Measurements from ENCODE around the gene ZC3H14. TPM values are rescaled to one million over a fixed set of nuclear protein-coding genes. Genes with fewer than 3 reads are reported as not detected.
A peak's percentile ranks its signal among the peaks of the same experiment; 100 is the strongest.

ZC3H14 gene
- total RNA-seq, 2 experiments from 2014 or later, result 43.3 to 50.5 TPM

GRCh38 chr14:88542857-88543795 lies 19.7 kb upstream of the ZC3H14 start:
- Mint-ChIP-seq H3K27me3 (peaks cover 6% of the 10 kb centered on the region), H3K27ac (no peak overlapping the region), H3K9me3 (ENCODE audit: low read depth) (no peaks in the 10 kb centered on the region), H3K4me3 (no peak overlapping the region), H3K36me3 (no peaks in the 10 kb centered on the region), H3K4me1 (no peaks in the 10 kb centered on the region)
- no peak for DNase-seq
- CTCF ChIA-PET, result no interaction called here
- no peak for ATAC-seq

DNA sequence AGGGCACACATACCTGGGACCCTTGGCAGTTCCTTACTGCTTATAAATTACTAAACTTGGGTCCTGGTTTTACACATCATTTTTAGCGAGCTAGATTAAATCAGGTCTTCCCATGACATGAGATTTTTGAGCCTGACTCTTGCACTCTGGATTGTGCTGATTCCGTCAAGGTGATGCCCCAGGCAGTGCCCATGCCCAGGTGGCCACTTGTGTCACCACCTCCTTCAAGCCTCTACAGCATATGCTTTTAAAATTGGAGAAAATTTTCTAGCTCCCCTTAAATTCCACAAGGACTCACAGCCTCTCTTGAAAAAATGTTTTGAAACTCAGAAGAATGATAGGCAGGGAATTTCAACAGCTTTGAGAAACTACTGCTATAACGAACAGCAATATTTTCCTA lies 17.6 kb upstream of the ZC3H14 start:
- no peak overlapping the region for H3K4me3 Mint-ChIP-seq

DNA sequence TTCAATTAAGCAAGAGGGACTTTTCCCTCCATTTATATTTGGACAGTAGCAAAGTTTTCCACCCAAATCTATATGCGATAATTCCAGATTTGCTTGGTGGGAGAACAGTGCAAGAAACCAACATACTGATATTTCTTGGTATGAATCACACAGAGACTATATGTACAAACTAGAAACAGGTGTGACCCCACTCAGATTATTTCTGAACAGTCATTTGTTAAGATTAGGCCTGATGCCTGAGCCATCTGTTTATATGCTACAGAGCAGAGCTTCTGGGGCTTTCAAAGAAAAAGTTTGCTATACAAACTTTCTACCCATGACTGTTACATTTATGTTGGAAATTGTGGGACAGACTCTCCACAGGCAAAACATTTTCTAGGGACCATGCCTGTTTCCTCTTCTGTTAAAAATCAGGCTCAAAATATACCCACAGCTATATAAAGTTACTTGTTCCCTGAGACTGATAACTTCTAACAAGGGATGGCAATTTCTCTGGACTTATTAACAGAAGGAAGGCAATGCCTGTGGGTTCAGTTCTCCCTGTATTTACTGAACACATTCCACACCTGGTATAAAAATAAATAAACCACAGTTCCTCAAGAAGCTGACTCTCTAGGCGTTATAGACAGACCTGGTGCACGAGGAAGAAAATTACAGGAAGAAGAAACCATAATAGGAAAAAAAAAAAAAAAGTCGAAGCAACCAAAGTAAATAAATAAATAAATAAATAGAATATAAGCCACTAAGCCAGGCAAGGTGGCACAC lies 16.0 kb upstream of the ZC3H14 start:
- Mint-ChIP-seq H3K27me3 (peaks cover 8% of the 10 kb centered on the region), H3K4me3 (no peak overlapping the region), H3K27ac (no peak overlapping the region), H3K4me1 (peaks cover under 1% of the 10 kb centered on the region), H3K9me3 (ENCODE audit: low read depth) (no peaks in the 10 kb centered on the region), H3K36me3 (no peaks in the 10 kb centered on the region)
- DNase-seq (no peak), ATAC-seq (no peak)
- CTCF ChIA-PET, result interaction anchor here (1.9 kb wide), 1 partner anchor 9 kb away, joined by 5 read pairs; no protein-coding TSS in a partner anchor

More for the DNA sequence above, 17.6 kb upstream of the ZC3H14 start:
- ATAC-seq (no peak), DNase-seq (no peak)
- Mint-ChIP-seq H3K9me3 (ENCODE audit: low read depth) (no peaks in the 10 kb centered on the region), H3K36me3 (no peaks in the 10 kb centered on the region), H3K4me1 (no peaks in the 10 kb centered on the region), H3K27ac (no peak overlapping the region), H3K27me3 (peaks cover 5% of the 10 kb centered on the region)
- CTCF ChIA-PET, result no interaction called here

- no peak overlapping the region for H3K4me3 Mint-ChIP-seq
- H3K4me1 Mint-ChIP-seq, result peaks cover 4% of the 10 kb centered on the region
- CTCF ChIA-PET, result interaction anchor here (1.9 kb wide), 1 partner anchor 8 kb away, joined by 5 read pairs; no protein-coding TSS in a partner anchor
These were observed 15.5 kb upstream of the ZC3H14 start for GRCh38 chr14:88547386-88547780.

GRCh38 chr14:88550078-88550477 lies 12.8 kb upstream of the ZC3H14 start:
- CTCF ChIA-PET, result no interaction called here
- H3K36me3 Mint-ChIP-seq, result no peaks in the 10 kb centered on the region
- no peak overlapping the region for H3K27ac Mint-ChIP-seq
- ATAC-seq (no peak), DNase-seq (no peak)
- H3K4me1 Mint-ChIP-seq, result peaks cover 13% of the 10 kb centered on the region
- no peak overlapping the region for H3K4me3 Mint-ChIP-seq
- peaks cover 36% of the 10 kb centered on the region for H3K27me3 Mint-ChIP-seq
- H3K9me3 Mint-ChIP-seq (ENCODE audit: low read depth), result no peaks in the 10 kb centered on the region

More at GRCh38 chr14:88547386-88547780, 15.5 kb upstream of the ZC3H14 start:
- DNase-seq, result no peak
- ATAC-seq, result no peak
- no peaks in the 10 kb centered on the region for H3K36me3 Mint-ChIP-seq
- peaks cover 14% of the 10 kb centered on the region for H3K27me3 Mint-ChIP-seq
- no peaks in the 10 kb centered on the region for H3K9me3 Mint-ChIP-seq (ENCODE audit: low read depth)
- no peak overlapping the region for H3K27ac Mint-ChIP-seq

GRCh38 chr14:88551094-88551870 lies 11.6 kb upstream of the ZC3H14 start:
- Mint-ChIP-seq H3K9me3 (ENCODE audit: low read depth) (no peaks in the 10 kb centered on the region), H3K36me3 (no peaks in the 10 kb centered on the region), H3K27me3 (peaks cover 47% of the 10 kb centered on the region), H3K4me3 (peak overlapping the region; percentile 60), H3K27ac (no peak overlapping the region), H3K4me1 (peaks cover 16% of the 10 kb centered on the region)
- DNase-seq (peak; percentile 46), ATAC-seq (peak; percentile 56)
- CTCF ChIA-PET, result interaction anchor here (0.6 to 1.3 kb wide), 3 partner anchors 9 to 174 kb away, joined by 3 to 4 read pairs (median 3); no protein-coding TSS in a partner anchor

DNA sequence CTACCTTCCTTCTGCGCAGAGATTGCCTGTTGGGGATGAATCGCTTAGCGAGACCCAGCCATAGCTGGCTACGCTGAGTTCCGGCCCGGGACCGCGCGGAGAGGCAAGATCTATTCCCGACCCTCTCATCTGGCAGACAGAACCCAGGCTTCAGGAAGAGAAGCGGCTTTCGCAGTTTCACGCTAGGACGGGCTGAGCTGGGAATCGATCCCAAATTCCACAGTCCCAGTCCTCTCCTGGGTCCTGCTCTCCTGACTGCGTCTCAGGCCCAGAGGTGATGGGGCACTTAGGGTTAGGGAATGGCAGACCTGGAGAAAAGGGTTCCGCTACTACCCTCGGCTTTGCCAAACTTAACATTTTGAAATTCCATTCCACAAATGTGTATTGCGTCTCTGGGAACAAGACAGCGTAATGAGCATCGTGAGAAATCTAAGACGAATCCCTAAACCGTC lies 10.8 kb upstream of the ZC3H14 start:
- H3K9me3 Mint-ChIP-seq (ENCODE audit: low read depth), result no peaks in the 10 kb centered on the region
- peaks cover 23% of the 10 kb centered on the region for H3K4me1 Mint-ChIP-seq
- CTCF ChIA-PET, result interaction anchor here (0.6 to 1.3 kb wide), 4 partner anchors 8 to 383 kb away, joined by 3 to 4 read pairs (median 3); no protein-coding TSS in a partner anchor
- peak overlapping the region; percentile 60 for H3K4me3 Mint-ChIP-seq
- H3K36me3 Mint-ChIP-seq, result no peaks in the 10 kb centered on the region
- ATAC-seq (no peak), DNase-seq (no peak)
- no peak overlapping the region for H3K27ac Mint-ChIP-seq
- H3K27me3 Mint-ChIP-seq, result peaks cover 53% of the 10 kb centered on the region

- Mint-ChIP-seq H3K4me1 (peaks cover 32% of the 10 kb centered on the region), H3K9me3 (ENCODE audit: low read depth) (no peaks in the 10 kb centered on the region), H3K36me3 (no peaks in the 10 kb centered on the region), H3K4me3 (no peak overlapping the region), H3K27ac (no peak overlapping the region), H3K27me3 (peaks cover 59% of the 10 kb centered on the region)
- DNase-seq, result no peak
- no peak for ATAC-seq
- CTCF ChIA-PET, result interaction anchor here (0.7 kb wide), 1 partner anchor 10 kb away, joined by 3 read pairs; the partner anchor contains the start of gene ZC3H14
These were observed 10.0 kb upstream of the ZC3H14 start for GRCh38 chr14:88552876-88553275.

DNA sequence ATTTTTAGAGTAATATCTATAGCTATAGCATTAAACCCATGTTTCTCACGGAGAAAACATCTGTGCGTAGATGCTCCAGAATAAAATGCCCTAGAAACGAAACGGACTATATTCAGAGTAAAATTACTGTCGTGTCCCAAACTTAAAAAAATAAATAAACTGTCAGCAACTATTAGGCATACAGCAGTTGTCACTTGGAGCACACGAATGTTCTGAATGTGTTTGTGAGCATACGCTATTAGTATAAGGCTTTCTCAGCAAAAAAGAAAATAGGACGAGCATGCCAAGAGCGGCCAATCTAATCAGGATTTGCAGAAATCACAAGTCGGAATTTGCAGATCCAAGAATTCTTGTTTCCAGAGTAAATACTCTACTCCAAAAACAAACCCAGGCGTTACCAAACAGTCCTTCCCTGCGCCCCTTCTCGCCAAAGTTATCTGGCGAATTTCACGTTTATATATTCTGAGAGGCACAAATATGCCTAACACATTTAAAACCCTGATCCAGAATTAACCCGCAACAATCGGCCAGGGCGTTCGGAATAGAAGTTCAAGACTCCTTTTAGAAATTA lies 8.9 kb upstream of the ZC3H14 start:
- CTCF ChIA-PET, result no interaction called here
- H3K27me3 Mint-ChIP-seq, result peaks cover 62% of the 10 kb centered on the region
- peak overlapping the region; percentile 68 for H3K4me3 Mint-ChIP-seq
- no peaks in the 10 kb centered on the region for H3K9me3 Mint-ChIP-seq (ENCODE audit: low read depth)
- peaks cover 36% of the 10 kb centered on the region for H3K4me1 Mint-ChIP-seq
- H3K27ac Mint-ChIP-seq, result no peak overlapping the region
- DNase-seq (no peak), ATAC-seq (no peak)
- H3K36me3 Mint-ChIP-seq, result no peaks in the 10 kb centered on the region

GRCh38 chr14:88554457-88555286 lies 8.2 kb upstream of the ZC3H14 start, which contains the start of gene PTPN21:
Gene PTPN21 (minus strand): TSS chr14:88555007. CDS start chr14:88550417, 4,590 bp downstream.
- H3K4me1 Mint-ChIP-seq, result peaks cover 36% of the 10 kb centered on the region
- H3K27me3 Mint-ChIP-seq, result peaks cover 66% of the 10 kb centered on the region
- no peak within 1 kb of the TSS for H3K27ac Mint-ChIP-seq
- CTCF ChIA-PET, result interaction anchor here (1.3 kb wide), 1 partner anchor 113 kb away, joined by 3 read pairs; no protein-coding TSS in a partner anchor
- H3K36me3 Mint-ChIP-seq, result no peaks in the 10 kb centered on the region
- ATAC-seq (peak; percentile 35), DNase-seq (no peak)
- H3K4me3 Mint-ChIP-seq, result peak within 1 kb of the TSS; percentile 68
- no peaks in the 10 kb centered on the region for H3K9me3 Mint-ChIP-seq (ENCODE audit: low read depth)

DNA sequence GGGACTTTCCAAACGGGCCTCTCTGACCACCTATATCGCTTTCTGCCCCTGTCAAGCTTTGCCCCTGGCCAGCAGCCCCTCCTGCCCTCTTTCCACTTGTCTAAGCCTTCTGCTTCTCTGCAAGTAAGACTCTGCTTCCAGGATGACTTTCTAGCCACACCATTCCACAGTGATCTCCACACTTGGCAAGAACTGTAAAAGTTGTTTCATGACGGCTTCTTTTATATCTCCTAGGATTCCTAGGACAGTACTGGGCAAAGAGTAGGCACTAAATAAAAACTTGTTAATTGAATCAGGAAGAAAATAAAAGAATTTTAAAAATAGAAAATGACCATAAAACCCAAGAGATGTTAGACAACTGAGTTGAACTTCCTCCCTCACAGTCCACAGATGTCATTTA lies 6.3 kb upstream of the ZC3H14 start:
- DNase-seq (no peak), ATAC-seq (no peak)
- Mint-ChIP-seq H3K27me3 (peaks cover 64% of the 10 kb centered on the region), H3K36me3 (no peaks in the 10 kb centered on the region), H3K4me1 (peaks cover 36% of the 10 kb centered on the region), H3K4me3 (no peak overlapping the region), H3K27ac (no peak overlapping the region), H3K9me3 (ENCODE audit: low read depth) (no peaks in the 10 kb centered on the region)
- CTCF ChIA-PET, result interaction anchor here (1.1 to 1.4 kb wide), 3 partner anchors 10 to 236 kb away, joined by 3 to 5 read pairs (median 4); partner anchors contain the start of gene EML5

All from activated CD8-positive, alpha-beta memory T cell treated with anti-CD3 and anti-CD28 coated beads, Interleukin-2, amount 10 ng/mL, durations not matched to agents 7 days and 5 days (primary cell).